ENCODE measurements around the gene VSIG1. TPM values are rescaled to one million over a fixed set of nuclear protein-coding genes. Genes with fewer than 3 reads are reported as not detected.

Gene VSIG1
- 0.03 TPM for polyA plus RNA-seq (2013, experiment 1 of 2)
- polyA plus RNA-seq (2013, experiment 2 of 2), result 0.01 TPM

GRCh38 chrX:108044554-108045256 lies at the start of gene VSIG1:
Gene VSIG1 (plus strand): TSS chrX:108045065. CDS start chrX:108045131, 66 bp downstream.
- Histone ChIP-seq H3K27me3 (ENCODE audit: control insufficient read depth in 1 of 2, insufficient read depth in 1 of 2, low read length in 2 of 2) (peaks cover 0 to 36% of the 10 kb centered on the region in 2 experiments), H3K23ac (ENCODE audit: low read length in 2 of 2) (no peak within 1 kb of the TSS), H4K8ac (ENCODE audit: low read length) (no peak within 1 kb of the TSS), H3K4ac (ENCODE audit: low read depth in 1 of 2, low read length in 2 of 2) (no peak within 1 kb of the TSS), H2AFZ (ENCODE audit: low read depth, low read length) (no peak within 1 kb of the TSS), H3K79me1 (replicated peaks; ENCODE audit: low read length, poor library complexity, severe bottlenecking) (no peaks in the 10 kb centered on the region), H2BK15ac (ENCODE audit: low read depth, poor library complexity, severe bottlenecking) (no peak within 1 kb of the TSS), H3K14ac (ENCODE audit: low read length in 2 of 2) (no peak within 1 kb of the TSS), H3K4me2 (ENCODE audit: low read length, poor library complexity, severe bottlenecking) (no peak within 1 kb of the TSS), H2BK5ac (ENCODE audit: low read depth, low read length, poor library complexity, severe bottlenecking) (no peak within 1 kb of the TSS), H3K27ac (ENCODE audit: low read length, poor library complexity, severe bottlenecking) (no peak within 1 kb of the TSS), H3K9ac (ENCODE audit: low read length) (no peak within 1 kb of the TSS), H3K36me3 (ENCODE audit: control insufficient read depth in 1 of 2, insufficient read depth in 2 of 2, low read depth in 1 of 2, low read length in 2 of 2) (no peaks in the 10 kb centered on the region), H2BK120ac (ENCODE audit: low read depth, low read length) (no peak within 1 kb of the TSS), H3K9me3 (ENCODE audit: control insufficient read depth, low read length) (no peaks in the 10 kb centered on the region), H3K4me3 (ENCODE audit: insufficient read depth in 1 of 2, low read depth in 1 of 2, low read length in 2 of 2) (no peak within 1 kb of the TSS), H4K91ac (ENCODE audit: low read length) (no peak within 1 kb of the TSS), H3K18ac (ENCODE audit: low read depth in 1 of 2, low read length in 2 of 2) (no peak within 1 kb of the TSS), H2BK12ac (ENCODE audit: low read length in 2 of 2) (no peak within 1 kb of the TSS), H2AK5ac (ENCODE audit: low read length, severe bottlenecking) (no peak within 1 kb of the TSS), H3K4me1 (ENCODE audit: control insufficient read depth, insufficient read depth, low read depth, low read length) (no peaks in the 10 kb centered on the region)
- 98% methylated on average over 6 of the region's 10 CpGs for WGBS
- no peak for DNase-seq

GRCh38 chrX:107996124-107996523 lies 48.7 kb upstream of the VSIG1 start:
- H4K8ac ChIP-seq (ENCODE audit: low read length), result no peak overlapping the region
- no peak overlapping the region for H3K4me3 ChIP-seq (ENCODE audit: insufficient read depth in 1 of 2, low read depth in 1 of 2, low read length in 2 of 2)
- no peak overlapping the region for H2BK12ac ChIP-seq (ENCODE audit: low read length in 2 of 2)
- H2AFZ ChIP-seq (ENCODE audit: low read depth, low read length), result no peak overlapping the region
- H3K27me3 ChIP-seq (ENCODE audit: control insufficient read depth in 1 of 2, insufficient read depth in 1 of 2, low read length in 2 of 2), result peaks cover 0 to 19% of the 10 kb centered on the region in 2 experiments
- peaks cover 0 to 3% of the 10 kb centered on the region in 2 experiments for H3K36me3 ChIP-seq (ENCODE audit: control insufficient read depth in 1 of 2, insufficient read depth in 2 of 2, low read depth in 1 of 2, low read length in 2 of 2)
- H3K4me2 ChIP-seq (ENCODE audit: low read length, poor library complexity, severe bottlenecking), result no peak overlapping the region
- no peak overlapping the region for H4K91ac ChIP-seq (ENCODE audit: low read length)
- H2BK120ac ChIP-seq (ENCODE audit: low read depth, low read length), result no peak overlapping the region
- DNase-seq, result no peak
- H3K9me3 ChIP-seq (ENCODE audit: control insufficient read depth, low read length), result no peaks in the 10 kb centered on the region
- no peak overlapping the region for H3K9ac ChIP-seq (ENCODE audit: low read length)
- peaks cover 1% of the 10 kb centered on the region for H3K4me1 ChIP-seq (ENCODE audit: control insufficient read depth, insufficient read depth, low read depth, low read length)
- H3K14ac ChIP-seq (ENCODE audit: low read length in 2 of 2), result no peak overlapping the region
- no peak overlapping the region for H2BK15ac ChIP-seq (ENCODE audit: low read depth, poor library complexity, severe bottlenecking)
- H3K18ac ChIP-seq (ENCODE audit: low read depth in 1 of 2, low read length in 2 of 2), result no peak overlapping the region
- no peaks in the 10 kb centered on the region for H3K79me1 ChIP-seq (replicated peaks; ENCODE audit: low read length, poor library complexity, severe bottlenecking)
- H3K23ac ChIP-seq (ENCODE audit: low read length in 2 of 2), result no peak overlapping the region
- H3K27ac ChIP-seq (ENCODE audit: low read length, poor library complexity, severe bottlenecking), result no peak overlapping the region
- no peak overlapping the region for H2AK5ac ChIP-seq (ENCODE audit: low read length, severe bottlenecking)
- 86% methylated on average over 3 of the region's 6 CpGs for WGBS
- no peak overlapping the region for H3K4ac ChIP-seq (ENCODE audit: low read depth in 1 of 2, low read length in 2 of 2)
- no peak overlapping the region for H2BK5ac ChIP-seq (ENCODE audit: low read depth, low read length, poor library complexity, severe bottlenecking)

GRCh38 chrX:108000751-108001150 lies 44.1 kb upstream of the VSIG1 start:
- no peak overlapping the region for H3K18ac ChIP-seq (ENCODE audit: low read depth in 1 of 2, low read length in 2 of 2)
- peaks cover 0 to 3% of the 10 kb centered on the region in 2 experiments for H3K36me3 ChIP-seq (ENCODE audit: control insufficient read depth in 1 of 2, insufficient read depth in 2 of 2, low read depth in 1 of 2, low read length in 2 of 2)
- H3K9me3 ChIP-seq (ENCODE audit: control insufficient read depth, low read length), result no peaks in the 10 kb centered on the region
- no peak overlapping the region for H2AK5ac ChIP-seq (ENCODE audit: low read length, severe bottlenecking)
- H3K4me2 ChIP-seq (ENCODE audit: low read length, poor library complexity, severe bottlenecking), result no peak overlapping the region
- no peak overlapping the region for H4K8ac ChIP-seq (ENCODE audit: low read length)
- no peak overlapping the region for H2AFZ ChIP-seq (ENCODE audit: low read depth, low read length)
- DNase-seq, result no peak
- no peaks in the 10 kb centered on the region for H3K79me1 ChIP-seq (replicated peaks; ENCODE audit: low read length, poor library complexity, severe bottlenecking)
- no peak overlapping the region for H2BK12ac ChIP-seq (ENCODE audit: low read length in 2 of 2)
- H2BK120ac ChIP-seq (ENCODE audit: low read depth, low read length), result no peak overlapping the region
- no peak overlapping the region for H3K9ac ChIP-seq (ENCODE audit: low read length)
- 95% methylated on average over 2 of the region's 2 CpGs for WGBS
- H3K4ac ChIP-seq (ENCODE audit: low read depth in 1 of 2, low read length in 2 of 2), result no peak overlapping the region
- no peak overlapping the region for H2BK15ac ChIP-seq (ENCODE audit: low read depth, poor library complexity, severe bottlenecking)
- H3K27me3 ChIP-seq (ENCODE audit: control insufficient read depth in 1 of 2, insufficient read depth in 1 of 2, low read length in 2 of 2), result peaks cover 0 to 27% of the 10 kb centered on the region in 2 experiments
- H3K27ac ChIP-seq (ENCODE audit: low read length, poor library complexity, severe bottlenecking), result no peak overlapping the region
- H2BK5ac ChIP-seq (ENCODE audit: low read depth, low read length, poor library complexity, severe bottlenecking), result no peak overlapping the region
- no peak overlapping the region for H4K91ac ChIP-seq (ENCODE audit: low read length)
- H3K14ac ChIP-seq (ENCODE audit: low read length in 2 of 2), result no peak overlapping the region
- no peak overlapping the region for H3K23ac ChIP-seq (ENCODE audit: low read length in 2 of 2)
- H3K4me3 ChIP-seq (ENCODE audit: insufficient read depth in 1 of 2, low read depth in 1 of 2, low read length in 2 of 2), result no peak overlapping the region
- peaks cover 1% of the 10 kb centered on the region for H3K4me1 ChIP-seq (ENCODE audit: control insufficient read depth, insufficient read depth, low read depth, low read length)

GRCh38 chrX:108001218-108001814 lies 43.5 kb upstream of the VSIG1 start:
- H3K4me2 ChIP-seq (ENCODE audit: low read length, poor library complexity, severe bottlenecking), result no peak overlapping the region
- no peak overlapping the region for H3K4ac ChIP-seq (ENCODE audit: low read depth in 1 of 2, low read length in 2 of 2)
- no peak overlapping the region for H2BK15ac ChIP-seq (ENCODE audit: low read depth, poor library complexity, severe bottlenecking)
- no peak overlapping the region for H2BK12ac ChIP-seq (ENCODE audit: low read length in 2 of 2)
- H4K91ac ChIP-seq (ENCODE audit: low read length), result no peak overlapping the region
- no peak overlapping the region for H2AK5ac ChIP-seq (ENCODE audit: low read length, severe bottlenecking)
- no peak overlapping the region for H3K4me3 ChIP-seq (ENCODE audit: insufficient read depth in 1 of 2, low read depth in 1 of 2, low read length in 2 of 2)
- no peak overlapping the region for H2BK120ac ChIP-seq (ENCODE audit: low read depth, low read length)
- H3K9ac ChIP-seq (ENCODE audit: low read length), result no peak overlapping the region
- no peak overlapping the region for H4K8ac ChIP-seq (ENCODE audit: low read length)
- peak; percentile 45 for DNase-seq
- H3K4me1 ChIP-seq (ENCODE audit: control insufficient read depth, insufficient read depth, low read depth, low read length), result peaks cover 1% of the 10 kb centered on the region
- H3K79me1 ChIP-seq (replicated peaks; ENCODE audit: low read length, poor library complexity, severe bottlenecking), result no peaks in the 10 kb centered on the region
- peaks cover 0 to 33% of the 10 kb centered on the region in 2 experiments for H3K27me3 ChIP-seq (ENCODE audit: control insufficient read depth in 1 of 2, insufficient read depth in 1 of 2, low read length in 2 of 2)
- no peak overlapping the region for H3K23ac ChIP-seq (ENCODE audit: low read length in 2 of 2)
- no peaks in the 10 kb centered on the region for H3K9me3 ChIP-seq (ENCODE audit: control insufficient read depth, low read length)
- WGBS, result 42% methylated on average over 6 of the region's 11 CpGs
- no peak overlapping the region for H2BK5ac ChIP-seq (ENCODE audit: low read depth, low read length, poor library complexity, severe bottlenecking)
- H3K14ac ChIP-seq (ENCODE audit: low read length in 2 of 2), result no peak overlapping the region
- H3K36me3 ChIP-seq (ENCODE audit: control insufficient read depth in 1 of 2, insufficient read depth in 2 of 2, low read depth in 1 of 2, low read length in 2 of 2), result peaks cover 0 to 3% of the 10 kb centered on the region in 2 experiments
- no peak overlapping the region for H2AFZ ChIP-seq (ENCODE audit: low read depth, low read length)
- H3K27ac ChIP-seq (ENCODE audit: low read length, poor library complexity, severe bottlenecking), result no peak overlapping the region
- H3K18ac ChIP-seq (ENCODE audit: low read depth in 1 of 2, low read length in 2 of 2), result no peak overlapping the region

Data from mesenchymal stem cell (in vitro differentiated cells and primary cell).